Measurements from ENCODE around the gene F11R.

GRCh38 chr1:160973491-160973890 lies 47.5 kb downstream of the F11R start:
- TF ChIP-seq, protein P1, sequence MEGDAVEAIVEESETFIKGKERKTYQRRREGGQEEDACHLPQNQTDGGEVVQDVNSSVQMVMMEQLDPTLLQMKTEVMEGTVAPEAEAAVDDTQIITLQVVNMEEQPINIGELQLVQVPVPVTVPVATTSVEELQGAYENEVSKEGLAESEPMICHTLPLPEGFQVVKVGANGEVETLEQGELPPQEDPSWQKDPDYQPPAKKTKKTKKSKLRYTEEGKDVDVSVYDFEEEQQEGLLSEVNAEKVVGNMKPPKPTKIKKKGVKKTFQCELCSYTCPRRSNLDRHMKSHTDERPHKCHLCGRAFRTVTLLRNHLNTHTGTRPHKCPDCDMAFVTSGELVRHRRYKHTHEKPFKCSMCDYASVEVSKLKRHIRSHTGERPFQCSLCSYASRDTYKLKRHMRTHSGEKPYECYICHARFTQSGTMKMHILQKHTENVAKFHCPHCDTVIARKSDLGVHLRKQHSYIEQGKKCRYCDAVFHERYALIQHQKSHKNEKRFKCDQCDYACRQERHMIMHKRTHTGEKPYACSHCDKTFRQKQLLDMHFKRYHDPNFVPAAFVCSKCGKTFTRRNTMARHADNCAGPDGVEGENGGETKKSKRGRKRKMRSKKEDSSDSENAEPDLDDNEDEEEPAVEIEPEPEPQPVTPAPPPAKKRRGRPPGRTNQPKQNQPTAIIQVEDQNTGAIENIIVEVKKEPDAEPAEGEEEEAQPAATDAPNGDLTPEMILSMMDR (IDR thresholded peaks at IDR 0.05), result no peak
- TF ChIP-seq EZH2 (IDR thresholded peaks at IDR 0.05; ENCODE audit: borderline replicate concordance, insufficient read depth, low read depth, low read length, poor library complexity, severe bottlenecking), result no peak
